Right lobe of liver (tissue), 4 donors: Measurements from ENCODE around the gene COL5A3.

ENCODE experiments used
- CTCF ChIP-seq, 4 donors: fragments of 200-600 bp in 3 of 4; fragments of 450-650 bp in 1 of 4; IDR thresholded peaks; one replicate each; pipeline versions ENCODE4 v1.5.1 to v1.8.0; 2016 to 2022; ENCODE audit warnings: antibody characterized with exemption in 4 of 4, mild to moderate bottlenecking in 2 of 4
- POLR2A ChIP-seq: fragments of 450-650 bp; IDR thresholded peaks from one replicate; pipeline ENCODE4 v1.6.1; 2017; ENCODE audit warnings: antibody characterized with exemption, mild to moderate bottlenecking
- donor health status: DM: no; HTN: no; CAD: no.
- donor health status: DM: no; HTN: no; CAD: no.
- donor health status: DM: no; HTN: yes; CAD: no.

DNA sequence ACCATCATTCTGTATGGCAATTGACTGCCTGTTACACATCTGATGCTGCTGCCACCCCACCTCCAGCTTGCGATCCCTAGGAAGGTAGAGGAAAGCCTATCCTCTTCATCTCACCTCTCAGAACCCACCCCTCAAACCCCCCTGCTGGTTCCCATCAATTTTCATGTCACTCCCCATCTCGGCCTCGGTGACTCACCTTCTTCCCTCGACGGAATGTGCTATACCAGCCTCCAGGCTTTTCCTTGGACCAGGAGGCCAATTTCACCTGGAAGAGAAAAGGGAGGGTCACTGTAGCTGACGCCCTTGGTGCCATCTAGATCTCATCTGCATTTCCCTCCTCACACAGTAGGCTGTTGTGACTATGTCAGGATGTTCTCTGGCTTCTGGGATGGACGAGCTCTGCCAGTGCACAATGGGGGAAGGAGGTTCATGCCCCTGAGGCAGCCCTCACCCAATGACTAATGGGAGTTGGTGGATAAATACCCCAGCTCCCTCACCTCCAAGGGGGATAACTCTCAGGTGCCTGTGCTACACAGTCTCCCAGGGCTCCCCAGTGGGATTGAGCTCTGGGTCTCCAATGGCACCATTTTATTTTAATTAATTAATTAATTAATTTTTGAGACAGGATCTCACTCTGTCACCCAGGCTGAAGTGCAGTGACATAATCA is 47.5 kb downstream of the COL5A3 start:
- no peak for TF ChIP-seq POLR2A
- no peak for TF ChIP-seq CTCF (IDR thresholded peaks at IDR 0.05)
